A549 (cell line): ENCODE results near the gene ITGB1. TPM values are rescaled to one million over a fixed set of nuclear protein-coding genes. Genes with fewer than 3 reads are reported as not detected.
A peak's percentile ranks its signal among the peaks of the same experiment; 100 is the strongest.

Experiments used
- ATAC-seq, 2 experiments: fragments of 200-7000 bp in 1 of 2; fragments of >200 bp in 1 of 2; cut with Nextera tagmentation in 1 of 2; cut with Tn5 transposase in 1 of 2; 3 replicates each; pipeline versions ENCODE4 v1.8.0 to v1.9.1; 2018 to 2020; ENCODE audit warnings: mild to moderate bottlenecking in 1 of 2, moderate library complexity in 1 of 2
- CTCF ChIA-PET: fragments of 300-600 bp; sonication (Branson Sonifier 250); formaldehyde crosslinking; extraction: SDS; loops from one replicate; lab custom pipeline; 2021; ENCODE audit warnings: antibody characterized with exemption, inconsistent platforms; lab: Yijun Ruan, JAX
- POLR2A ChIA-PET: fragments of 350-600 bp; formaldehyde crosslinking; extraction: SDS; loops from one replicate; lab custom pipeline; 2021; ENCODE audit warnings: antibody characterized with exemption, inconsistent platforms; lab: Yijun Ruan, JAX
- DNase-seq, 2 experiments: peaks; one replicate each; pipeline versions ENCODE4 v3.0.0 to v3.0.0-alpha.2; 2011 to 2016; ENCODE audit warnings: low read depth in 1 of 2, low spot score in 1 of 2
- FAIRE-seq: peaks from 2 replicates; lab custom pipeline; 2011; peaks lifted over from hg19 to GRCh38; lab: Jason Lieb, UNC
- H3K27ac ChIP-seq, 2 experiments: fragments of >200 bp; sonication (Bioruptor Twin); formaldehyde crosslinking; 3 replicates each; pipeline ENCODE4 v1.5.1; 2016 to 2017
- H3K4me1 ChIP-seq: fragments of >200 bp; sonication (Bioruptor Twin); formaldehyde crosslinking; 3 replicates; pipeline ENCODE4 v1.6.1; 2016
- H3K4me2 ChIP-seq: fragments of >200 bp; sonication (Bioruptor Twin); formaldehyde crosslinking; 3 replicates; pipeline ENCODE4 v1.6.1; 2016
- H3K4me3 ChIP-seq: fragments of >200 bp; sonication (Bioruptor Twin); formaldehyde crosslinking; 3 replicates; pipeline ENCODE4 v1.5.1; 2016
- H3K9me3 ChIP-seq: fragments of >200 bp; sonication (Bioruptor Twin); formaldehyde crosslinking; 3 replicates; pipeline ENCODE4 v1.6.1; 2016
- BHLHE40 ChIP-seq: IDR thresholded peaks from 2 replicates; pipeline ENCODE4 v1.6.1; 2012; ENCODE audit warnings: low read depth, low read length, inconsistent platforms
- CBX2 ChIP-seq: fragments of 200-600 bp; sonication (generic); IDR thresholded peaks from 2 replicates; pipeline ENCODE4 v1.6.1; 2016; ENCODE audit warnings: low read depth, mild to moderate bottlenecking, borderline replicate concordance
- CBX8 ChIP-seq: fragments of 200-600 bp; sonication (generic); IDR thresholded peaks from 2 replicates; pipeline ENCODE4 v1.6.1; 2016
- CHD4 ChIP-seq: fragments of 200-600 bp; sonication (generic); IDR thresholded peaks from 2 replicates; pipeline ENCODE4 v1.6.1; 2016; ENCODE audit warnings: antibody characterized with exemption, mild to moderate bottlenecking, borderline replicate concordance
- EHMT2 ChIP-seq: fragments of 200-600 bp; sonication (generic); IDR thresholded peaks from 2 replicates; pipeline ENCODE4 v1.6.1; 2016; ENCODE audit warnings: antibody characterized with exemption, low read depth, mild to moderate bottlenecking, moderate library complexity
- EP300 ChIP-seq, 2 experiments: fragments of >200 bp; sonication (Bioruptor Twin); formaldehyde crosslinking; IDR thresholded peaks; 2 replicates in 1 of 2; 3 replicates in 1 of 2; pipeline ENCODE4 v1.6.1; 2016 to 2017
- FOXS1 ChIP-seq: fragments of 250-450 bp; sonication (Bioruptor Pico); IDR thresholded peaks from 2 replicates; pipeline ENCODE4 v1.5.0; 2020; ENCODE audit warnings: mild to moderate bottlenecking, moderate library complexity
- GATA3 ChIP-seq: IDR thresholded peaks from 2 replicates; pipeline ENCODE4 v1.6.1; 2012; ENCODE audit warnings: borderline replicate concordance
- HDAC2 ChIP-seq: fragments of 200-600 bp; sonication (generic); IDR thresholded peaks from 2 replicates; pipeline ENCODE4 v1.6.1; 2016
- HOXB13 ChIP-seq: fragments of 250-450 bp; sonication (Bioruptor Pico); IDR thresholded peaks from 2 replicates; pipeline ENCODE4 v1.5.0; 2020; ENCODE audit warnings: low read depth, mild to moderate bottlenecking, moderate library complexity
- HOXB5 ChIP-seq: fragments of 250-450 bp; sonication (Bioruptor Pico); IDR thresholded peaks from 2 replicates; pipeline ENCODE4 v1.5.0; 2020; ENCODE audit warnings: mild to moderate bottlenecking, moderate library complexity
- JUN ChIP-seq, 2 experiments: fragments of >200 bp; sonication (Bioruptor Twin); formaldehyde crosslinking; IDR thresholded peaks; 2 replicates in 1 of 2; 3 replicates in 1 of 2; pipeline ENCODE4 v1.6.1; 2016 to 2017
- KDM1A ChIP-seq: fragments of 200-600 bp; sonication (generic); IDR thresholded peaks from 2 replicates; pipeline ENCODE4 v1.6.1; 2016; ENCODE audit warnings: low read depth, mild to moderate bottlenecking
- KDM5A ChIP-seq: fragments of 200-600 bp; sonication (generic); IDR thresholded peaks from 2 replicates; pipeline ENCODE4 v1.6.1; 2016; ENCODE audit warnings: antibody characterized with exemption, mild to moderate bottlenecking
- MYC ChIP-seq: IDR thresholded peaks from 2 replicates; pipeline ENCODE4 v1.6.1; 2012; ENCODE audit warnings: mild to moderate bottlenecking, inconsistent platforms, low read length, improper control_type of control experiment, borderline replicate concordance
- NFE2L2 ChIP-seq: fragments of 150-350 bp; conservative IDR thresholded peaks from 2 replicates; pipeline ENCODE4 v1.6.1; 2014; ENCODE audit warnings: low read length
- NPAS2 ChIP-seq: fragments of 250-450 bp; sonication (Bioruptor Pico); IDR thresholded peaks from 2 replicates; pipeline ENCODE4 v1.8.0; 2022; ENCODE audit warnings: mild to moderate bottlenecking, moderate library complexity, borderline replicate concordance
- PHF8 ChIP-seq: fragments of 200-600 bp; sonication (generic); IDR thresholded peaks from 2 replicates; pipeline ENCODE4 v1.6.1; 2016; ENCODE audit warnings: low read depth, mild to moderate bottlenecking, antibody characterized with exemption, moderate library complexity, borderline replicate concordance
- POLR2A ChIP-seq: IDR thresholded peaks from 2 replicates; pipeline ENCODE4 v1.6.1; 2012; ENCODE audit warnings: mild to moderate bottlenecking, low read length
- POLR2AphosphoS2 ChIP-seq: conservative IDR thresholded peaks from 2 replicates; pipeline ENCODE4 v1.6.1; 2012; ENCODE audit warnings: low read length, improper control_type of control experiment, inconsistent platforms
- RAD21 ChIP-seq, 2 experiments: fragments of >200 bp in 1 of 2; sonication (Bioruptor Twin) in 1 of 2; formaldehyde crosslinking in 1 of 2; IDR thresholded peaks in 1 of 2; conservative IDR thresholded peaks in 1 of 2; 2 replicates in 1 of 2; 3 replicates in 1 of 2; pipeline ENCODE4 v1.6.1; 2012 to 2018; ENCODE audit warnings: inconsistent platforms in 1 of 2
- RCOR1 ChIP-seq: fragments of 150-350 bp; IDR thresholded peaks from 2 replicates; pipeline ENCODE4 v1.6.1; 2014; ENCODE audit warnings: antibody characterized with exemption, low read length, low read depth
- RFX5 ChIP-seq: fragments of 450-650 bp; IDR thresholded peaks from 2 replicates; pipeline ENCODE4 v1.7.1; 2014; ENCODE audit warnings: antibody characterized with exemption, mild to moderate bottlenecking, moderate library complexity
- RNF2 ChIP-seq: fragments of 200-600 bp; sonication (generic); IDR thresholded peaks from 2 replicates; pipeline ENCODE4 v1.6.1; 2016; ENCODE audit warnings: low read depth, mild to moderate bottlenecking, antibody characterized with exemption, moderate library complexity, borderline replicate concordance
- SMC3 ChIP-seq: fragments of >200 bp; sonication (Bioruptor Twin); formaldehyde crosslinking; IDR thresholded peaks from 3 replicates; pipeline ENCODE4 v1.6.1; 2018; ENCODE audit warnings: inconsistent platforms
- SREBF2 ChIP-seq: fragments of 450-650 bp; IDR thresholded peaks from 2 replicates; pipeline ENCODE4 v1.6.1; 2014; ENCODE audit warnings: mild to moderate bottlenecking, moderate library complexity
- TFCP2L1 ChIP-seq: fragments of 250-450 bp; sonication (Bioruptor Pico); IDR thresholded peaks from 2 replicates; pipeline ENCODE4 v1.5.0; 2021; ENCODE audit warnings: mild to moderate bottlenecking
- USF2 ChIP-seq: fragments of 450-650 bp; IDR thresholded peaks from 2 replicates; pipeline ENCODE4 v1.6.1; 2014; ENCODE audit warnings: antibody characterized with exemption
- ZC3H11A ChIP-seq: fragments of 450-650 bp; IDR thresholded peaks from 2 replicates; pipeline ENCODE4 v1.6.1; 2014; ENCODE audit warnings: antibody characterized with exemption, mild to moderate bottlenecking
- ZFP36 ChIP-seq: fragments of 450-650 bp; IDR thresholded peaks from 2 replicates; pipeline ENCODE4 v1.6.1; 2014; ENCODE audit warnings: borderline replicate concordance; ENCODE audit not compliant: partially characterized antibody
- WGBS: methylation state at CpG from one replicate; pipeline ENCODE4 v1.1.6; 2017; ENCODE audit errors: missing lambda C conversion rate; 5-methylcytosine and 5-hydroxymethylcytosine counted together
- polyA minus RNA-seq: library from RNA; depleted of rRNA, polyadenylated mRNA; stranded (reverse); fragments of >200 nt; gene quantifications from 2 replicates; pipeline ENCODE4 v1.2.3, GENCODE V29; 2011; rRNA and poly(A)+ RNA removed
- polyA plus RNA-seq, 4 experiments: library from polyadenylated mRNA; depleted of rRNA in 3 of 4; stranded (reverse); fragments of >200 nt; fragmentation: RNase III in 1 of 4; extraction: RNeasy Plus Mini Kit Qiagen cat#74134 plus additional on column Dnase treatment in 1 of 4; gene quantifications; 2 replicates in 3 of 4; 3 replicates in 1 of 4; pipeline ENCODE4 v1.2.3, GENCODE V29; 2011 to 2017
- TF ChIP-seq, protein P1 (sequence below): fragments of >200 bp; sonication (Bioruptor Twin); formaldehyde crosslinking; IDR thresholded peaks from 3 replicates; pipeline ENCODE4 v1.6.1; 2016
- TF ChIP-seq, protein P2 (sequence below): IDR thresholded peaks from 2 replicates; pipeline ENCODE4 v1.6.1; 2012
- TF ChIP-seq, protein P3 (sequence below): IDR thresholded peaks from 2 replicates; pipeline ENCODE4 v1.6.1; 2012; ENCODE audit warnings: low read depth, borderline replicate concordance
- TF ChIP-seq, protein P4 (sequence below): fragments of >200 bp; sonication (Bioruptor Twin); formaldehyde crosslinking; IDR thresholded peaks from 2 replicates; pipeline ENCODE4 v1.6.1; 2016
- TF ChIP-seq, protein P5 (sequence below): fragments of 250-450 bp; sonication (Bioruptor Pico); IDR thresholded peaks from 2 replicates; pipeline ENCODE4 v1.5.0; 2020; ENCODE audit warnings: low read depth, mild to moderate bottlenecking, moderate library complexity

Gene ITGB1
- polyA plus RNA-seq (2011; rRNA removed) (1,667 and 2,408 TPM in 2 replicates), polyA plus RNA-seq (2017; fragmentation: RNase III; extraction: RNeasy Plus Mini Kit Qiagen cat#74134 plus additional on column Dnase treatment) (1,270 to 1,281 TPM (median 1,270 TPM) in 3 replicates), polyA minus RNA-seq (799 and 821 TPM in 2 replicates)
- polyA plus RNA-seq (2012; cell fraction: cytosol; rRNA removed): 320 and 370 TPM in 2 replicates
- polyA plus RNA-seq (2012; cell fraction: nucleus; rRNA removed): 214 and 381 TPM in 2 replicates

GRCh38 chr10:32958085-32959005, at the start of gene ITGB1:
Gene ITGB1, minus strand, starts transcription at chr10:32958230. Its CDS starts 22,672 bp downstream, at chr10:32935558.
- WGBS: under 1% methylated on average over 21 of the region's 94 CpGs
- Histone ChIP-seq H3K27ac (peak within 1 kb of the TSS; percentile 99 to 100), H3K4me3 (peak within 1 kb of the TSS; percentile 74), H3K4me2 (peak within 1 kb of the TSS; percentile 97), H3K4me1 (peaks cover 42% of the 10 kb centered on the region), H3K9me3 (no peaks in the 10 kb centered on the region)
- peak; percentile 78 to 81 for ATAC-seq
- peak; percentile 57 to 95 for DNase-seq
- ChIA-PET CTCF (interaction anchor here (1.6 to 7.0 kb wide), 3 partner anchors 50 to 198 kb away, joined by 4 to 59 read pairs (median 10); no protein-coding TSS in a partner anchor), POLR2A (interaction anchor here (1.5 to 6.1 kb wide), 6 partner anchors 13 to 51 kb away, joined by 4 to 103 read pairs (median 15); no protein-coding TSS in a partner anchor)
- no peak for FAIRE-seq
- TF ChIP-seq USF2 (peak; percentile 58; the same call in 1 of the 2 replicates), TFCP2L1 (CRISPR knock-in tag) (peak; percentile 93), HDAC2 (no peak), GATA3 (peak; percentile 82), KDM5A (no peak), POLR2AphosphoS2 (peak; percentile 85; the same call in 1 of the 2 replicates), CBX8 (no peak), HOXB13 (peak; percentile 92), ZFP36 (no peak), RCOR1 (no peak), EP300 (IDR thresholded peaks at IDR 0.05) (peak; percentile 57 to 77; a peak in 3 of 5 replicates), HOXB5 (CRISPR knock-in tag) (peak; percentile 83), BHLHE40 (no peak), MYC (peak; percentile 35; the same call in 1 of the 2 replicates), CHD4 (no peak), EHMT2 (no peak), CBX2 (no peak), RAD21 (conservative IDR thresholded peaks at IDR 0.05 in 1 of 2, IDR thresholded peaks at IDR 0.05 in 1 of 2) (peak; percentile 8 to 21; a peak in 2 of 5 replicates), SMC3 (peak; percentile 7; the same call in 1 of the 3 replicates), PHF8 (peak; percentile 32; the same call in 1 of the 2 replicates), FOXS1 (peak; percentile 24; the same call in 1 of the 2 replicates), NFE2L2 (no peak), JUN (IDR thresholded peaks at IDR 0.05) (peak; percentile 92 to 100), NPAS2 (no peak), SREBF2 (no peak), RNF2 (no peak), ZC3H11A (no peak), POLR2A (peak; percentile 61), RFX5 (no peak), KDM1A (no peak)
- TF ChIP-seq, protein P1, sequence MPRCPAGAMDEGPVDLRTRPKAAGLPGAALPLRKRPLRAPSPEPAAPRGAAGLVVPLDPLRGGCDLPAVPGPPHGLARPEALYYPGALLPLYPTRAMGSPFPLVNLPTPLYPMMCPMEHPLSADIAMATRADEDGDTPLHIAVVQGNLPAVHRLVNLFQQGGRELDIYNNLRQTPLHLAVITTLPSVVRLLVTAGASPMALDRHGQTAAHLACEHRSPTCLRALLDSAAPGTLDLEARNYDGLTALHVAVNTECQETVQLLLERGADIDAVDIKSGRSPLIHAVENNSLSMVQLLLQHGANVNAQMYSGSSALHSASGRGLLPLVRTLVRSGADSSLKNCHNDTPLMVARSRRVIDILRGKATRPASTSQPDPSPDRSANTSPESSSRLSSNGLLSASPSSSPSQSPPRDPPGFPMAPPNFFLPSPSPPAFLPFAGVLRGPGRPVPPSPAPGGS: peak; percentile 70; the same call in 1 of the 3 replicates
- TF ChIP-seq, protein P2, sequence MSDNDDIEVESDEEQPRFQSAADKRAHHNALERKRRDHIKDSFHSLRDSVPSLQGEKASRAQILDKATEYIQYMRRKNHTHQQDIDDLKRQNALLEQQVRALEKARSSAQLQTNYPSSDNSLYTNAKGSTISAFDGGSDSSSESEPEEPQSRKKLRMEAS: peak; percentile 82
- TF ChIP-seq, protein P3, sequence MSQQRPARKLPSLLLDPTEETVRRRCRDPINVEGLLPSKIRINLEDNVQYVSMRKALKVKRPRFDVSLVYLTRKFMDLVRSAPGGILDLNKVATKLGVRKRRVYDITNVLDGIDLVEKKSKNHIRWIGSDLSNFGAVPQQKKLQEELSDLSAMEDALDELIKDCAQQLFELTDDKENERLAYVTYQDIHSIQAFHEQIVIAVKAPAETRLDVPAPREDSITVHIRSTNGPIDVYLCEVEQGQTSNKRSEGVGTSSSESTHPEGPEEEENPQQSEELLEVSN: peak; percentile 60
- TF ChIP-seq, protein P4, sequence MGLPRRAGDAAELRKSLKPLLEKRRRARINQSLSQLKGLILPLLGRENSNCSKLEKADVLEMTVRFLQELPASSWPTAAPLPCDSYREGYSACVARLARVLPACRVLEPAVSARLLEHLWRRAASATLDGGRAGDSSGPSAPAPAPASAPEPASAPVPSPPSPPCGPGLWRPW: no peak
- TF ChIP-seq, protein P5, sequence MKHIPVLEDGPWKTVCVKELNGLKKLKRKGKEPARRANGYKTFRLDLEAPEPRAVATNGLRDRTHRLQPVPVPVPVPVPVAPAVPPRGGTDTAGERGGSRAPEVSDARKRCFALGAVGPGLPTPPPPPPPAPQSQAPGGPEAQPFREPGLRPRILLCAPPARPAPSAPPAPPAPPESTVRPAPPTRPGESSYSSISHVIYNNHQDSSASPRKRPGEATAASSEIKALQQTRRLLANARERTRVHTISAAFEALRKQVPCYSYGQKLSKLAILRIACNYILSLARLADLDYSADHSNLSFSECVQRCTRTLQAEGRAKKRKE (CRISPR knock-in tag): peak; percentile 94
